Measurements from ENCODE around the gene LIPE.
A peak's percentile ranks its signal among the peaks of the same experiment; 100 is the strongest.

LIPE gene

GRCh38 chr19:42409477-42409876 lies 17.7 kb downstream of the LIPE start:
- no peak for DNase-seq (ENCODE audit: low read depth, low spot score)
- H3K4me3 ChIP-seq (ENCODE audit: low read depth, low read length) = no peak overlapping the region
- no peak for TF ChIP-seq CTCF (IDR thresholded peaks at IDR 0.05; ENCODE audit: low read depth, low read length)
- in situ Hi-C loops (cut with HindIII; ENCODE audit: low sequenced_read_pairs) = no loop called here

- DNase-seq (ENCODE audit: low read depth, low spot score) = no peak
- TF ChIP-seq CTCF (IDR thresholded peaks at IDR 0.05; ENCODE audit: low read depth, low read length) = no peak
- in situ Hi-C loops (cut with HindIII; ENCODE audit: low sequenced_read_pairs) = no loop called here
- H3K4me3 ChIP-seq (ENCODE audit: low read depth, low read length) = no peak overlapping the region
Observed at GRCh38 chr19:42407816-42408175, 19.4 kb downstream of the LIPE start.

- H3K4me3 ChIP-seq (ENCODE audit: low read depth, low read length) = no peak overlapping the region
- DNase-seq (ENCODE audit: low read depth, low spot score) = no peak
- no peak for TF ChIP-seq CTCF (IDR thresholded peaks at IDR 0.05; ENCODE audit: low read depth, low read length)
- in situ Hi-C loops (cut with HindIII; ENCODE audit: low sequenced_read_pairs) = no loop called here
Observed at GRCh38 chr19:42407085-42407815, 19.9 kb downstream of the LIPE start.

GRCh38 chr19:42406111-42406510 lies 21.1 kb downstream of the LIPE start:
- no peak for TF ChIP-seq CTCF (IDR thresholded peaks at IDR 0.05; ENCODE audit: low read depth, low read length)
- H3K4me3 ChIP-seq (ENCODE audit: low read depth, low read length) = no peak overlapping the region
- in situ Hi-C loops (cut with HindIII; ENCODE audit: low sequenced_read_pairs) = no loop called here
- no peak for DNase-seq (ENCODE audit: low read depth, low spot score)

- in situ Hi-C loops (cut with HindIII; ENCODE audit: low sequenced_read_pairs) = no loop called here
- DNase-seq (ENCODE audit: low read depth, low spot score) = no peak
- no peak overlapping the region for H3K4me3 ChIP-seq (ENCODE audit: low read depth, low read length)
- TF ChIP-seq CTCF (IDR thresholded peaks at IDR 0.05; ENCODE audit: low read depth, low read length) = no peak
Observed at GRCh38 chr19:42403586-42403985, 23.6 kb downstream of the LIPE start.

GRCh38 chr19:42402376-42403116 lies 24.6 kb downstream of the LIPE start:
- peak overlapping the region; percentile 46 for H3K4me3 ChIP-seq (ENCODE audit: low read depth, low read length)
- in situ Hi-C loops (cut with HindIII; ENCODE audit: low sequenced_read_pairs) = no loop called here
- TF ChIP-seq CTCF (IDR thresholded peaks at IDR 0.05; ENCODE audit: low read depth, low read length) = no peak
- no peak for DNase-seq (ENCODE audit: low read depth, low spot score)

All from astrocyte of the spinal cord (primary cell).